ENCODE data around the gene FAM181A.

The FAM181A gene

GRCh38 chr14:93952829-93953228 lies 25.7 kb downstream of the FAM181A start:
- no peak for TF ChIP-seq CTCF (IDR thresholded peaks at IDR 0.05; ENCODE audit: extremely low read depth, insufficient read depth, missing control alignments)
- in situ Hi-C loops (cut with MboI; ENCODE audit: low pct_unique_long_range_greater_than_20kb, low sequenced_read_pairs, unreplicated experiment), result loop anchor here (25.0 kb wide), 1 partner anchor 1559 kb away; the partner anchor contains the start of gene SYNE3
- DNase-seq (ENCODE audit: low spot score), result no peak

- peak; percentile 46 for TF ChIP-seq CTCF (IDR thresholded peaks at IDR 0.05; ENCODE audit: extremely low read depth, insufficient read depth, missing control alignments)
- in situ Hi-C loops (cut with MboI; ENCODE audit: low pct_unique_long_range_greater_than_20kb, low sequenced_read_pairs, unreplicated experiment), result loop anchor here (25.0 kb wide), 1 partner anchor 1559 kb away; the partner anchor contains the start of gene SYNE3
- no peak for DNase-seq (ENCODE audit: low spot score)
Observed at GRCh38 chr14:93953263-93953662, 26.1 kb downstream of the FAM181A start.

GRCh38 chr14:93953739-93954515 lies 26.8 kb downstream of the FAM181A start:
- no peak for TF ChIP-seq CTCF (IDR thresholded peaks at IDR 0.05; ENCODE audit: extremely low read depth, insufficient read depth, missing control alignments)
- DNase-seq (ENCODE audit: low spot score), result no peak
- in situ Hi-C loops (cut with MboI; ENCODE audit: low pct_unique_long_range_greater_than_20kb, low sequenced_read_pairs, unreplicated experiment), result loop anchor here (25.0 kb wide), 1 partner anchor 1558 kb away; the partner anchor contains the start of gene SYNE3

- in situ Hi-C loops (cut with MboI; ENCODE audit: low pct_unique_long_range_greater_than_20kb, low sequenced_read_pairs, unreplicated experiment), result loop anchor here (25.0 kb wide), 1 partner anchor 1558 kb away; the partner anchor contains the start of gene SYNE3
- no peak for DNase-seq (ENCODE audit: low spot score)
- no peak for TF ChIP-seq CTCF (IDR thresholded peaks at IDR 0.05; ENCODE audit: extremely low read depth, insufficient read depth, missing control alignments)
Observed at GRCh38 chr14:93954516-93954830, 27.3 kb downstream of the FAM181A start.

- in situ Hi-C loops (cut with MboI; ENCODE audit: low pct_unique_long_range_greater_than_20kb, low sequenced_read_pairs, unreplicated experiment), result loop anchor here (25.0 kb wide), 1 partner anchor 1557 kb away; the partner anchor contains the start of gene SYNE3
- DNase-seq (ENCODE audit: low spot score), result peak; percentile 60
- TF ChIP-seq CTCF (IDR thresholded peaks at IDR 0.05; ENCODE audit: extremely low read depth, insufficient read depth, missing control alignments), result no peak
Observed at GRCh38 chr14:93954900-93955849, 28.0 kb downstream of the FAM181A start.

- in situ Hi-C loops (cut with MboI; ENCODE audit: low pct_unique_long_range_greater_than_20kb, low sequenced_read_pairs, unreplicated experiment), result loop anchor here (25.0 kb wide), 1 partner anchor 1556 kb away; the partner anchor contains the start of gene SYNE3
- TF ChIP-seq CTCF (IDR thresholded peaks at IDR 0.05; ENCODE audit: extremely low read depth, insufficient read depth, missing control alignments), result no peak
- DNase-seq (ENCODE audit: low spot score), result no peak
Observed at GRCh38 chr14:93955850-93956481, 28.8 kb downstream of the FAM181A start.
